Endothelial cell of umbilical vein (primary cell): Measurements from ENCODE around the gene KLHDC9. TPM values are rescaled to one million over a fixed set of nuclear protein-coding genes. Genes with fewer than 3 reads are reported as not detected.

Experiments
- BruUV-seq: library from RNA; stranded (reverse); fragments of 400-500 nt; replicated peaks from 2 replicates; lab custom pipeline; 2021; lab: Mats Ljungman, UMichigan
- CTCF ChIA-PET: fragments of 300-600, 350-600 bp; sonication (Branson Sonifier 250); formaldehyde crosslinking; loops from one replicate; lab custom pipeline; 2021; ENCODE audit warnings: antibody characterized with exemption, inconsistent platforms; lab: Charles Lee
- POLR2A ChIA-PET: fragments of 300-600, 350-600 bp; sonication (Branson Sonifier 250); formaldehyde crosslinking; loops from one replicate; lab custom pipeline; 2021; ENCODE audit warnings: antibody characterized with exemption, inconsistent platforms; lab: Charles Lee
- DNase-seq: peaks from one replicate; pipeline ENCODE4 v3.0.0-alpha.2; 2011; ENCODE audit warnings: low read depth, low spot score
- FAIRE-seq: peaks from 2 replicates; lab custom pipeline; 2011; peaks lifted over from hg19 to GRCh38; lab: Jason Lieb, UNC
- H2AFZ ChIP-seq: 2 replicates; pipeline ENCODE4 v1.6.0; 2012; ENCODE audit warnings: low read depth, low read length, control low read depth, inconsistent platforms
- H3K27ac ChIP-seq: 2 replicates; pipeline ENCODE4 v1.5.1; 2011; ENCODE audit warnings: low read depth, mild to moderate bottlenecking, control low read depth, low read length, moderate library complexity; ENCODE audit not compliant: insufficient read depth
- H3K27me3 ChIP-seq, 2 experiments: 2 replicates each; pipeline versions ENCODE4 v1.6.0 to v1.6.1; 2011; ENCODE audit warnings: low read length in 2 of 2, mixed read lengths in 1 of 2; ENCODE audit not compliant: control insufficient read depth in 2 of 2, insufficient read depth in 2 of 2
- H3K36me3 ChIP-seq, 2 experiments: 2 replicates in 1 of 2; 3 replicates in 1 of 2; pipeline ENCODE4 v1.5.1; 2011; ENCODE audit warnings: low read length in 2 of 2, mild to moderate bottlenecking in 1 of 2, moderate library complexity in 1 of 2; ENCODE audit not compliant: control insufficient read depth in 2 of 2, insufficient read depth in 2 of 2; ENCODE audit errors: extremely low read depth in 1 of 2
- H3K4me1 ChIP-seq: 3 replicates; pipeline ENCODE4 v1.5.1; 2011; ENCODE audit warnings: mild to moderate bottlenecking, low read length; ENCODE audit not compliant: control insufficient read depth, insufficient read depth; ENCODE audit errors: extremely low read depth
- H3K4me2 ChIP-seq: 2 replicates; pipeline ENCODE4 v1.6.1; 2011; ENCODE audit warnings: low read length, control low read depth, mixed read lengths; ENCODE audit not compliant: insufficient read depth
- H3K4me3 ChIP-seq, 3 experiments: fragments of 200-600 bp in 1 of 3; sonication (generic), shearing (Covaris generic) in 1 of 3; replicated peaks in 1 of 3; 2 replicates each; pipeline ENCODE4 v1.5.1; 2011 to 2016; ENCODE audit warnings: control low read depth in 3 of 3, low read length in 3 of 3, mild to moderate bottlenecking in 2 of 3, inconsistent platforms in 1 of 3, low read depth in 1 of 3, moderate library complexity in 1 of 3; ENCODE audit not compliant: insufficient read depth in 1 of 3
- H3K79me2 ChIP-seq: 2 replicates; pipeline ENCODE4 v1.6.0; 2012; ENCODE audit warnings: low read length, inconsistent platforms; ENCODE audit not compliant: control insufficient read depth, insufficient read depth
- H3K9ac ChIP-seq: replicated peaks from 2 replicates; pipeline ENCODE3; 2011; ENCODE audit warnings: low read length, control low read depth; ENCODE audit not compliant: insufficient read depth; ENCODE audit errors: extremely low read depth
- H3K9me1 ChIP-seq: replicated peaks from 3 replicates; pipeline ENCODE4 v1.6.0; 2011; ENCODE audit warnings: mild to moderate bottlenecking, low read length; ENCODE audit not compliant: control insufficient read depth, insufficient read depth; ENCODE audit errors: extremely low read depth
- H3K9me3 ChIP-seq: replicated peaks from 2 replicates; pipeline ENCODE4 v1.5.1; 2012; ENCODE audit warnings: low read length, inconsistent platforms; ENCODE audit not compliant: control insufficient read depth, insufficient read depth
- H4K20me1 ChIP-seq: replicated peaks from 2 replicates; pipeline ENCODE3; 2011; ENCODE audit warnings: mild to moderate bottlenecking, low read length; ENCODE audit not compliant: control insufficient read depth, insufficient read depth; ENCODE audit errors: extremely low read depth
- EZH2 ChIP-seq: IDR thresholded peaks from 2 replicates; pipeline ENCODE4 v1.6.1; 2012; ENCODE audit warnings: borderline replicate concordance, low read depth, mild to moderate bottlenecking, moderate library complexity, low read length, inconsistent platforms; ENCODE audit not compliant: severe bottlenecking
- FOS ChIP-seq: IDR thresholded peaks from 2 replicates; pipeline ENCODE4 v1.6.1; 2011; ENCODE audit warnings: mild to moderate bottlenecking, low read length, moderate library complexity, borderline replicate concordance; ENCODE audit not compliant: insufficient read depth
- GATA2 ChIP-seq: IDR thresholded peaks from 2 replicates; pipeline ENCODE4 v1.7.0; 2011; ENCODE audit warnings: low read depth, mild to moderate bottlenecking, moderate library complexity, mixed read lengths, low read length; ENCODE audit not compliant: insufficient read length, insufficient read depth
- JUN ChIP-seq: IDR thresholded peaks from 2 replicates; pipeline ENCODE4 v1.6.1; 2011; ENCODE audit warnings: borderline replicate concordance, low read depth; ENCODE audit not compliant: insufficient read length, insufficient read depth
- POLR2A ChIP-seq: IDR thresholded peaks from 2 replicates; pipeline ENCODE4 v1.6.1; 2012; ENCODE audit warnings: low read depth, mild to moderate bottlenecking, control low read depth, low read length
- POLR2AphosphoS5 ChIP-seq: IDR thresholded peaks from 2 replicates; pipeline ENCODE4 v1.6.1; 2012; ENCODE audit warnings: low read depth, mild to moderate bottlenecking, control low read depth, low read length, moderate library complexity; ENCODE audit not compliant: insufficient read depth
- dilution Hi-C: fragments of 300-500 bp; cut with MboI; formaldehyde crosslinking; loops from one replicate; pipeline ENCODE4 v1.15.0; 2019; ENCODE audit warnings: low sequenced_read_pairs; ENCODE audit not compliant: extremely low pct_ligation_motif_present
- intact Hi-C: fragments of 100-400 bp; cut with micrococcal nuclease; formaldehyde crosslinking; loops from one replicate; pipeline ENCODE4 v1.10.0; 2022
- polyA plus RNA-seq, 4 experiments: library from polyadenylated mRNA; depleted of rRNA in 3 of 4; stranded (reverse) in 3 of 4; unstranded in 1 of 4; fragments of >200 nt; gene quantifications; 2 replicates each; pipeline versions ENCODE4 v1.2.1 to v1.2.3, GENCODE V29; 2011 to 2012; ENCODE audit warnings: missing spikeins in 1 of 4
- total RNA-seq: library from RNA; stranded (reverse); gene quantifications from 2 replicates; pipeline ENCODE4 v1.2.3, GENCODE V29; 2021
- TF ChIP-seq, protein P1 (sequence below): IDR thresholded peaks from 2 replicates; pipeline ENCODE4 v1.6.1; 2011; ENCODE audit not compliant: insufficient read depth, insufficient read length

KLHDC9 gene
- total and polyA plus RNA-seq, 2 donors (not counting 3 experiments of a cell fraction or from before 2014, with no cell fraction given), result 1.1 to 2.6 TPM

DNA sequence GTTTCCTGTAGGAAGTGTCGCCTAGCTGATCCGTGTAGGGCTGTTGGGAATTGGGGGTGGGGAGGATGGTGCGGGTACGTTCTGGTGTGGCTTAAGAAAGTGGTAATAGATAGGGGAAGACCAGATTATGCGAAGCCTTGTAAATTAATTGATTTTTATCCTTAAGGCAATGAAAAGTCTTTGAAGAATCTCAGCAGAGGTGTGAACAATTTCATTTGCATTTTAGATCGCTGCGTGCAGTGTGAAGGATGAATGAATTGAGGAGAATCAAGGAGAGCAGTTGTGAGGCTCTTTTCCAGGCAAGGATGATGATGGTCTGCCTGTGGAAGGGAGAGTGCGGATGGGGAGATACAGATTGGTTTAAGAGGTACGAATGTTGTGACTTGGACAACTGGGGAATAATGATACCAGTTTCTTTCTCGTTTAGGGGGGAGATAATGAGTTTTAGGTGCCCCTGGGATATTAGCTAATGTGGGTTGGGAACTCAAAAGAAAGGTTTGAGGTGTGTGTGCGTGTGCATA is 35.1 kb downstream of the KLHDC9 start:
- H3K79me2 ChIP-seq, result peaks cover 51% of the 10 kb centered on the region
- peak overlapping the region; percentile 90 to 100 (median 94) for H3K4me3 ChIP-seq
- H3K36me3 ChIP-seq, result peaks cover 7% of the 10 kb centered on the region in 2 experiments
- intact Hi-C loops (loop anchor here (1.0 kb wide), 1 partner anchor 88 kb away; the partner anchor contains the start of gene USF1), dilution Hi-C loops (no loop called here)
- H3K4me2 ChIP-seq, result peak overlapping the region; percentile 77
- ChIA-PET CTCF (interaction anchor here (0.7 to 2.9 kb wide), 10 partner anchors 21 to 299 kb away, joined by 3 to 14 read pairs (median 6); partner anchors contain the start of genes KLHDC9, PPOX and UFC1), POLR2A (interaction anchor here (0.8 to 2.8 kb wide), 3 partner anchors 16 to 138 kb away, joined by 8 to 11 read pairs (median 11); partner anchors contain the start of genes NIT1, PFDN2 and UFC1)
- no peaks in the 10 kb centered on the region for H3K9me1 ChIP-seq
- H3K4me1 ChIP-seq, result peaks cover 26% of the 10 kb centered on the region
- H3K9ac ChIP-seq, result peak overlapping the region; percentile 90
- no peaks in the 10 kb centered on the region for H3K9me3 ChIP-seq
- no peaks in the 10 kb centered on the region for H4K20me1 ChIP-seq
- FAIRE-seq, result no peak
- DNase-seq, result no peak
- peak overlapping the region; percentile 85 for H3K27ac ChIP-seq
- TF ChIP-seq, protein P1, sequence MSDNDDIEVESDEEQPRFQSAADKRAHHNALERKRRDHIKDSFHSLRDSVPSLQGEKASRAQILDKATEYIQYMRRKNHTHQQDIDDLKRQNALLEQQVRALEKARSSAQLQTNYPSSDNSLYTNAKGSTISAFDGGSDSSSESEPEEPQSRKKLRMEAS, result no peak
- TF ChIP-seq POLR2A (no peak), EZH2 (no peak), FOS (no peak), POLR2AphosphoS5 (no peak)
- peak overlapping the region; percentile 65 for H2AFZ ChIP-seq
- no TSS peak for BruUV-seq
- H3K27me3 ChIP-seq, result no peaks in the 10 kb centered on the region

DNA sequence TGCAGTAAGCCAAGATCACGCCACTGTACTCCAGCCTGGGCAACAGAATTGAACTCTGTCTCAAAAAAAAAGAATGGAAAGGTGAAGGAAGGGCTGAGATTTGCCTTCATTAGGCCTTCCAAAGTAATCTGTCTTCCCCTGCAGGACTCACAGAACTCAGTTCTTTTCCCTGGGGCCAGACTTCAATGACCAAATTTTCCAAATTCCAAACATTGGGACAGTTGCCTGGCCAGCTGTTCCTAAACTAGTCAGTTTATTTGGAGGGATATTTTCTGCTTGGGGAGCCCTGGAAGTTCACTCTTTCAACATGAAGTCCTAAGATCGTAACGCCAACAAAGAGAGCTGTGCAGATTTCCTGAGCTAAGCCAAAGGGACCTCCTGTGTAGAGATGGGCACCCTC is 39.7 kb downstream of the KLHDC9 start:
- POLR2A ChIA-PET, result interaction anchor here (0.6 kb wide), 1 partner anchor 33 kb away, joined by 4 read pairs; no protein-coding TSS in a partner anchor
- dilution Hi-C loops, result no loop called here
- no peak overlapping the region for H2AFZ ChIP-seq
- H3K79me2 ChIP-seq, result peaks cover 15% of the 10 kb centered on the region
- no peaks in the 10 kb centered on the region for H3K36me3 ChIP-seq
- H3K4me2 ChIP-seq, result no peak overlapping the region
- intact Hi-C loops, result loop anchor here (2.0 kb wide), 1 partner anchor 93 kb away; the partner anchor contains the start of gene USF1
- TF ChIP-seq EZH2 (no peak), GATA2 (no peak), POLR2A (no peak), JUN (no peak)
- TF ChIP-seq, protein P1, result no peak
- no peak overlapping the region for H3K9ac ChIP-seq
- peaks cover 5% of the 10 kb centered on the region for H3K4me1 ChIP-seq
- H3K27me3 ChIP-seq, result no peaks in the 10 kb centered on the region
- FAIRE-seq (no peak), DNase-seq (no peak)
- no peak overlapping the region for H3K27ac ChIP-seq
- no peaks in the 10 kb centered on the region for H3K9me1 ChIP-seq
- no peaks in the 10 kb centered on the region for H3K9me3 ChIP-seq
- CTCF ChIA-PET, result interaction anchor here (0.9 to 5.4 kb wide), 12 partner anchors 10 to 303 kb away, joined by 3 to 51 read pairs (median 4); partner anchors contain the start of genes KLHDC9 and UFC1
- H4K20me1 ChIP-seq, result no peaks in the 10 kb centered on the region
- BruUV-seq, result no TSS peak
- no peak overlapping the region for H3K4me3 ChIP-seq
